Mesendoderm (in vitro differentiated cells): ENCODE results near the gene CLEC18B.

ENCODE experiments used
- DNase-seq: peaks from one replicate; pipeline ENCODE4 v3.0.0; 2013
- H2AK5ac ChIP-seq: 2 replicates; pipeline ENCODE4 v1.6.1; 2013; ENCODE audit warnings: low read length, inconsistent platforms
- H2BK120ac ChIP-seq: 2 replicates; pipeline ENCODE4 v1.6.1; 2013; ENCODE audit warnings: low read depth, mild to moderate bottlenecking, low read length, moderate library complexity, mixed read lengths
- H2BK15ac ChIP-seq: replicated peaks from 2 replicates; pipeline ENCODE4 v1.6.1; 2013; ENCODE audit warnings: low read depth, mild to moderate bottlenecking, moderate library complexity
- H2BK5ac ChIP-seq: 2 replicates; pipeline ENCODE4 v1.6.1; 2013; ENCODE audit warnings: low read length, inconsistent platforms
- H3K18ac ChIP-seq: 2 replicates; pipeline ENCODE4 v1.6.1; 2013; ENCODE audit warnings: mild to moderate bottlenecking, low read length, mixed read lengths
- H3K23ac ChIP-seq: one replicate; pipeline ENCODE4 v1.6.1; 2013; ENCODE audit warnings: low read length
- H3K27ac ChIP-seq: 2 replicates; pipeline ENCODE4 v1.5.1; 2013; ENCODE audit warnings: low read depth, mild to moderate bottlenecking, inconsistent platforms, low read length, moderate library complexity
- H3K27me3 ChIP-seq: 2 replicates; pipeline ENCODE4 v1.6.1; 2013; ENCODE audit warnings: low read length, control low read depth, mild to moderate bottlenecking, inconsistent platforms; ENCODE audit not compliant: insufficient read depth, poor library complexity
- H3K36me3 ChIP-seq: 2 replicates; pipeline ENCODE4 v1.6.1; 2013; ENCODE audit warnings: low read length, inconsistent platforms; ENCODE audit not compliant: control insufficient read depth, insufficient read depth
- H3K4ac ChIP-seq: one replicate; pipeline ENCODE4 v1.6.1; 2013; ENCODE audit warnings: low read depth, mild to moderate bottlenecking, low read length, moderate library complexity
- H3K4me1 ChIP-seq: 2 replicates; pipeline ENCODE4 v1.6.1; 2013; ENCODE audit warnings: low read depth, low read length, inconsistent platforms; ENCODE audit not compliant: control insufficient read depth
- H3K4me2 ChIP-seq: 2 replicates; pipeline ENCODE4 v1.6.1; 2013; ENCODE audit warnings: low read length
- H3K4me3 ChIP-seq: 2 replicates; pipeline ENCODE4 v1.5.1; 2013; ENCODE audit warnings: mild to moderate bottlenecking, low read length
- H3K56ac ChIP-seq: one replicate; pipeline ENCODE4 v1.6.1; 2013; ENCODE audit warnings: low read length
- H3K79me1 ChIP-seq: 2 replicates; pipeline ENCODE4 v1.6.1; 2013; ENCODE audit warnings: low read length, inconsistent platforms
- H3K79me2 ChIP-seq: 2 replicates; pipeline ENCODE4 v1.6.1; 2013; ENCODE audit warnings: mild to moderate bottlenecking, low read length; ENCODE audit not compliant: control insufficient read depth, insufficient read depth
- H3K9ac ChIP-seq: 2 replicates; pipeline ENCODE4 v1.6.1; 2013; ENCODE audit warnings: low read length, inconsistent platforms
- H4K5ac ChIP-seq: one replicate; pipeline ENCODE4 v1.6.1; 2013; ENCODE audit warnings: low read length
- H4K8ac ChIP-seq: one replicate; pipeline ENCODE4 v1.6.1; 2013; ENCODE audit warnings: low read depth, mild to moderate bottlenecking, control low read depth, low read length, moderate library complexity
- WGBS: extraction: QIAGEN DNeasy Blood & Tissue Kit; methylation state at CpG from one replicate; pipeline ENCODE4 v1.1.7; 2013; ENCODE audit warnings: low lambda C conversion rate, missing lambda C conversion rate; ENCODE audit not compliant: insufficient coverage; ENCODE audit errors: extremely low coverage; 5-methylcytosine and 5-hydroxymethylcytosine counted together

Gene CLEC18B

DNA sequence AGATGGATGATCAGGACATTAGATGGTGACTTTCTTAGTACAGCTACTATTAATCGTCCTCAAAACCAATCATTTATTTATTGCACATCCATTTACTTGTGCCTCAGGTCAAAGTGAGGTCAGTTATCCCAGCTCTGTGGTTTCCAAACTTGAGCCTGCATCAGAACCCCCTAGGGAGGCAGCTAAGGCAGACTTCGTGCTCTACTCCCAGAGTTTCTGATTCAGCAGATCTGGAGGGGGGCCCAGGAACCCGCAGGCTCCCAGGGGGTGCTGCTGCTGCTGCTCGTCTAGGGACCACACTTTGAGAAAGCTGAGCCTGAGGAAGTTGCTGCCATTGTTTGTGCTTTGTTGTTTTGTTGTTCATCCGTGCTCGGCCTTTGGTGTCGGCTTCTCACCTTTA, 44.0 kb upstream of the CLEC18B start:
- no peaks in the 10 kb centered on the region for H3K79me2 ChIP-seq
- no peak overlapping the region for H3K27ac ChIP-seq
- no peak overlapping the region for H2BK5ac ChIP-seq
- no peak for DNase-seq
- no peak overlapping the region for H3K4me2 ChIP-seq
- H3K4me1 ChIP-seq = no peaks in the 10 kb centered on the region
- H3K23ac ChIP-seq = no peak overlapping the region
- WGBS = no CpG with 5 or more reads among the region's 7 CpGs
- no peak overlapping the region for H3K18ac ChIP-seq
- H2BK120ac ChIP-seq = no peak overlapping the region
- no peaks in the 10 kb centered on the region for H3K79me1 ChIP-seq
- no peak overlapping the region for H3K4ac ChIP-seq
- no peak overlapping the region for H2AK5ac ChIP-seq
- H3K36me3 ChIP-seq = peaks cover 10% of the 10 kb centered on the region
- H2BK15ac ChIP-seq = no peak overlapping the region
- H4K5ac ChIP-seq = no peak overlapping the region
- H3K4me3 ChIP-seq = no peak overlapping the region
- H3K56ac ChIP-seq = no peak overlapping the region
- H3K9ac ChIP-seq = no peak overlapping the region
- no peaks in the 10 kb centered on the region for H3K27me3 ChIP-seq
- no peak overlapping the region for H4K8ac ChIP-seq

DNA sequence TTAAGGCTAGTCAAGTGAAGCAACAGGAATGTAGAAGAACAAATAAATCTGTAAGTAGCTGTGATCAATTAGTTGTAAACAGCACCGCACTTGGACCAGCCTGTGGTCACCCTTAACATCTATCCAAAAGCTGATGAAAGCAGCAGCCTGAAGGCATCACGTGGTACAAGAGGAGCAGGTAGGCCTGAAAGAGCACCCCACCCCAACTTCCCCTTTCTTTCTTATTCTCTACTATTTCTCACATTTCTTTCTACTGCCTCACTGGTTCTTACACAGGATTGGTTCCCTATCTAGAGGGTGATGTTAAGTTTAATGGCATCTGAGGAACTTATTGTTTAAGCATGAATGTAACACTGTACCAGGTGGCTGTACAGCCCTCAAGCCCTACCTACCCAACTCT, 42.6 kb upstream of the CLEC18B start:
- Histone ChIP-seq H3K4ac (no peak overlapping the region), H3K4me1 (no peaks in the 10 kb centered on the region), H3K56ac (no peak overlapping the region), H3K23ac (no peak overlapping the region), H3K79me2 (no peaks in the 10 kb centered on the region), H2AK5ac (no peak overlapping the region), H3K4me2 (no peak overlapping the region), H3K4me3 (no peak overlapping the region), H3K9ac (no peak overlapping the region), H4K5ac (no peak overlapping the region), H2BK5ac (no peak overlapping the region), H3K18ac (no peak overlapping the region), H3K27me3 (no peaks in the 10 kb centered on the region), H4K8ac (no peak overlapping the region), H2BK15ac (no peak overlapping the region), H3K79me1 (no peaks in the 10 kb centered on the region), H3K36me3 (peaks cover 10% of the 10 kb centered on the region), H3K27ac (no peak overlapping the region), H2BK120ac (no peak overlapping the region)
- no peak for DNase-seq
- no CpG with 5 or more reads among the region's 2 CpGs for WGBS

DNA sequence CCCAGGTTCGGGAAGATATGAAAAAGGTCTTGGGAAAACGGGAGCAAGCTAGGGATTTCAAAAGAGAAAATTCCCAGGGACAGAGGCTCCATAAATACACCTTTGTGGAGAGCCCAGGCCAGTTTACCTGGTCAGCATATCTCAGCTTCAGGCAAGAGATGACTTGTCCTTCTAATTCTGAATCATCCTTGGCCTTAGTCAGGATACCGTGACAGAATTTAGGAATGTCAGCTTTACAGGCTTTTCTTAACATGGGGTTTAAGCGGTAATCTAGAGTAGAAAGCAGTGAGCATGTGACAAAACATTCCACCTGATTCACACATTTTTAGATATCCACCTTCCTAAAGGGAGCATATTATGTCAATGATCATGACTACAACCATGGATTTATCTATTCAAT, 41.1 kb upstream of the CLEC18B start:
- no peak overlapping the region for H4K5ac ChIP-seq
- H3K79me2 ChIP-seq = no peaks in the 10 kb centered on the region
- no peaks in the 10 kb centered on the region for H3K79me1 ChIP-seq
- no peak overlapping the region for H2BK5ac ChIP-seq
- H3K4me3 ChIP-seq = no peak overlapping the region
- H3K27me3 ChIP-seq = no peaks in the 10 kb centered on the region
- H3K9ac ChIP-seq = no peak overlapping the region
- DNase-seq = no peak
- H2BK120ac ChIP-seq = no peak overlapping the region
- no peak overlapping the region for H3K4me2 ChIP-seq
- H3K4me1 ChIP-seq = no peaks in the 10 kb centered on the region
- H3K4ac ChIP-seq = no peak overlapping the region
- no peak overlapping the region for H2AK5ac ChIP-seq
- H3K27ac ChIP-seq = no peak overlapping the region
- no peak overlapping the region for H3K18ac ChIP-seq
- no peak overlapping the region for H3K56ac ChIP-seq
- no peak overlapping the region for H2BK15ac ChIP-seq
- no CpG with 5 or more reads among the region's 4 CpGs for WGBS
- no peak overlapping the region for H4K8ac ChIP-seq
- H3K36me3 ChIP-seq = peaks cover 8% of the 10 kb centered on the region
- H3K23ac ChIP-seq = no peak overlapping the region

DNA sequence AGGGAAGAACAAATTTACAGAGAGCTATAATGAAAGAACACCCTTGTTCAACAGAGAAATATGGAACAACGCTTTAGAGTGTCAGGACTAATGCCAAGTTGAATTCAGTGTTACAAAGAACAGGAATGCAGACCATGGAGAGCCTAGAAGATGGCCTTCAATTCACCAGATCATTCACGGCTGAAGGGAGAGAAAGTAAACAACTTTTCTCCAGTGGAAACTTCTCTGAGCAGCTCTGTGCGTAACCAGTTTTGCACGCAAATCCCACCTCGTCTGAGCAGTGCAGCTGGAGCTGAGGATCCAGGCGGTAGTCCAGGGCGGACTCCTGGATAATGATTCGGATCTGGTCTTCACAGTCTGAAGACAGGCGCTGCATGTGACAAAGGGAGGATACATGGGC, 40.5 kb upstream of the CLEC18B start:
- Histone ChIP-seq H3K23ac (no peak overlapping the region), H3K4me3 (no peak overlapping the region), H3K27me3 (no peaks in the 10 kb centered on the region), H2AK5ac (no peak overlapping the region), H3K36me3 (peaks cover 6% of the 10 kb centered on the region), H3K18ac (no peak overlapping the region), H3K27ac (no peak overlapping the region), H2BK120ac (no peak overlapping the region), H2BK5ac (no peak overlapping the region), H3K9ac (no peak overlapping the region), H3K79me1 (no peaks in the 10 kb centered on the region), H4K5ac (no peak overlapping the region), H4K8ac (no peak overlapping the region), H3K56ac (no peak overlapping the region), H2BK15ac (no peak overlapping the region), H3K4me2 (no peak overlapping the region), H3K4me1 (no peaks in the 10 kb centered on the region), H3K4ac (no peak overlapping the region), H3K79me2 (no peaks in the 10 kb centered on the region)
- no peak for DNase-seq
- no CpG with 5 or more reads among the region's 9 CpGs for WGBS

DNA sequence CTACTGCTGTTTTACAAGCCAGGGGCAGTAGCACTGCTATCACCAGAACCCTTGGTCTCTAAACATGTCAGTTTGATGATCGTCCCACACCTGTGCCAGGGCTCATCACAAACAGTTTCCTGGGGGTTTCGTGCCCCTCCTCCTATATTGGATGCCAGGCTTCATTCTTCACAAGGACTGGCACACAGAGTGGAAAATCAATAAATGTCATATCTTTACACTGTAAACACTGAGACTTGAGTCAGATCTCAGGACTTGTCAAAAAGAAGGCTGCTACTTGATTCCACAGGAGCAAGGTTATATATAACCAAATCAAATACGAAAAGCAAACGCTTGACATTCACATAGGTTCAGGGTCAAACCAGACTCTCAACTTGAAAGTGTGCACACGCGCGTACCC, 39.3 kb upstream of the CLEC18B start:
- H2BK120ac ChIP-seq = no peak overlapping the region
- H3K4ac ChIP-seq = no peak overlapping the region
- no peak overlapping the region for H4K5ac ChIP-seq
- H3K27ac ChIP-seq = no peak overlapping the region
- H2AK5ac ChIP-seq = no peak overlapping the region
- no peak overlapping the region for H3K18ac ChIP-seq
- H3K4me2 ChIP-seq = no peak overlapping the region
- no peak for DNase-seq
- no peak overlapping the region for H2BK5ac ChIP-seq
- no peak overlapping the region for H3K4me3 ChIP-seq
- H3K56ac ChIP-seq = no peak overlapping the region
- H3K36me3 ChIP-seq = peaks cover 6% of the 10 kb centered on the region
- H3K79me2 ChIP-seq = no peaks in the 10 kb centered on the region
- H4K8ac ChIP-seq = no peak overlapping the region
- no peak overlapping the region for H3K9ac ChIP-seq
- H3K4me1 ChIP-seq = no peaks in the 10 kb centered on the region
- no peak overlapping the region for H3K23ac ChIP-seq
- no CpG with 5 or more reads among the region's 7 CpGs for WGBS
- H2BK15ac ChIP-seq = no peak overlapping the region
- H3K79me1 ChIP-seq = no peaks in the 10 kb centered on the region
- H3K27me3 ChIP-seq = no peaks in the 10 kb centered on the region

DNA sequence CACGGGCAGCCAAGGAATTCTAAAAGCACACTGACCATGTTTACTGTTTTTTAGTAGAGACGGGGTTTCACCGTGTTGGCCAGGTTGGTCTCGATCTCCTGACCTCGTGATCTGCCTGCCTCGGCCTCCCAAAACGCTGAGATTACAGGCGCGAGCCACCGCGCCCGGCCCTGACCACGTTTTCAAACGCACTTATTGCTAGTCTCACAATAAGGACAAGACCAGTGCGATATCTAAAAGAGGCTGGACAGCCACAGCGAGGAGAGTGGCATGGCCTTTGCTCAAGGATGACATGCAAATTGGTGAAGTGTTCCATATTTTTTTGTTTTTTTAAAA, 35.0 kb upstream of the CLEC18B start:
- no peak overlapping the region for H3K56ac ChIP-seq
- H3K23ac ChIP-seq = no peak overlapping the region
- H3K9ac ChIP-seq = no peak overlapping the region
- WGBS = no CpG with 5 or more reads among the region's 16 CpGs
- H3K4me3 ChIP-seq = no peak overlapping the region
- no peak overlapping the region for H3K4me2 ChIP-seq
- no peak overlapping the region for H2BK15ac ChIP-seq
- H2BK5ac ChIP-seq = no peak overlapping the region
- no peaks in the 10 kb centered on the region for H3K79me2 ChIP-seq
- no peak overlapping the region for H4K5ac ChIP-seq
- no peaks in the 10 kb centered on the region for H3K27me3 ChIP-seq
- H3K4me1 ChIP-seq = no peaks in the 10 kb centered on the region
- no peak for DNase-seq
- peaks cover 4% of the 10 kb centered on the region for H3K36me3 ChIP-seq
- no peak overlapping the region for H2BK120ac ChIP-seq
- no peak overlapping the region for H3K27ac ChIP-seq
- no peak overlapping the region for H2AK5ac ChIP-seq
- no peak overlapping the region for H3K4ac ChIP-seq
- H4K8ac ChIP-seq = no peak overlapping the region
- no peaks in the 10 kb centered on the region for H3K79me1 ChIP-seq
- H3K18ac ChIP-seq = no peak overlapping the region
